SK-N-SH (cell line): ENCODE results near the gene MEIS2.

ENCODE experiments used
- CTCF ChIP-seq: fragments of 200-600 bp; sonication (generic); IDR thresholded peaks from 2 replicates; pipeline ENCODE4 v1.6.1; 2017; ENCODE audit warnings: antibody characterized with exemption, mild to moderate bottlenecking, moderate library complexity
- EP300 ChIP-seq, 2 experiments: IDR thresholded peaks; 2 replicates each; pipeline versions ENCODE4 v1.4.0 to v1.6.1; 2012; ENCODE audit warnings: borderline replicate concordance in 1 of 2, low read depth in 1 of 2, low read length in 1 of 2
- GATA2 ChIP-seq: sonication (generic); formaldehyde crosslinking; IDR thresholded peaks from 2 replicates; pipeline ENCODE4 v1.5.0; 2020; ENCODE audit warnings: mild to moderate bottlenecking, missing genetic modification reagents
- JUND ChIP-seq: IDR thresholded peaks from 2 replicates; pipeline ENCODE4 v1.4.0; 2012
- MEF2A ChIP-seq: IDR thresholded peaks from 2 replicates; pipeline ENCODE4 v1.4.0; 2012; ENCODE audit warnings: low read depth, borderline replicate concordance
- POLR2AphosphoS5 ChIP-seq: IDR thresholded peaks from 2 replicates; pipeline ENCODE4 v1.6.1; 2012; ENCODE audit warnings: low read depth, low read length
- RAD21 ChIP-seq: IDR thresholded peaks from 2 replicates; pipeline ENCODE4 v1.6.1; 2012; ENCODE audit warnings: mild to moderate bottlenecking, low read length
- RFX5 ChIP-seq: IDR thresholded peaks from 2 replicates; pipeline ENCODE4 v1.6.1; 2012; ENCODE audit warnings: mild to moderate bottlenecking, improper control_type of control experiment, low read length
- SMC3 ChIP-seq: IDR thresholded peaks from 2 replicates; pipeline ENCODE4 v1.6.1; 2012; ENCODE audit warnings: low read depth, low read length, improper control_type of control experiment
- TCF12 ChIP-seq: IDR thresholded peaks from 2 replicates; pipeline ENCODE4 v1.4.0; 2012
- USF2 ChIP-seq: fragments of 150-350 bp; IDR thresholded peaks from 2 replicates; pipeline ENCODE4 v1.6.1; 2017; ENCODE audit warnings: antibody characterized with exemption, low read length, low read depth, borderline replicate concordance
- ZBTB33 ChIP-seq: IDR thresholded peaks from 2 replicates; pipeline ENCODE4 v1.4.0; 2012; ENCODE audit warnings: low read depth, borderline replicate concordance

- TF ChIP-seq POLR2AphosphoS5 (no peak), RFX5 (no peak), EP300 (IDR thresholded peaks at IDR 0.05; ENCODE audit: borderline replicate concordance in 1 of 2, low read depth in 1 of 2, low read length in 1 of 2) (no peak), JUND (no peak), CTCF (no peak), RAD21 (no peak), ZBTB33 (no peak), TCF12 (no peak), SMC3 (no peak), USF2 (no peak), GATA2 (CRISPR knock-in tag) (no peak), MEF2A (no peak)
Measured at GRCh38 chr15:37094915-37095711, 5.2 kb downstream of the MEIS2 start.
